NB4 (cell line): ENCODE measurements around the gene SMNDC1.

Experiments
- CTCF ChIP-seq: IDR thresholded peaks from one replicate; pipeline ENCODE4 v1.5.1; 2012; ENCODE audit warnings: low read depth, low read length
- MYC ChIP-seq: IDR thresholded peaks from 2 replicates; pipeline ENCODE4 v1.6.1; 2011; ENCODE audit warnings: low read depth, low read length

- TF ChIP-seq CTCF (no peak), MYC (no peak)
Observed at GRCh38 chr10:110350812-110351211, 46.1 kb upstream of the SMNDC1 start.
